ENCODE measurements around the gene RGL2. TPM values are rescaled to one million over a fixed set of nuclear protein-coding genes. Genes with fewer than 3 reads are reported as not detected.
A peak's percentile ranks its signal among the peaks of the same experiment; 100 is the strongest.

Gene RGL2
- total and polyA plus RNA-seq, 2 of the 13 experiments (the other 11 are each of a cell fraction or from before 2014, with no cell fraction given) = 22.9 to 47.4 TPM

GRCh38 chr6:33248643-33248931 lies 50.2 kb downstream of the RGL2 start (continued):
- TF ChIP-seq HDAC1 (CRISPR knock-in tag; IDR thresholded peaks at IDR 0.05) (peak; percentile 65; the same call in 1 of the 2 replicates), ZSCAN22 (CRISPR knock-in tag; IDR thresholded peaks at IDR 0.05) (peak; percentile 14; the same call in 1 of the 2 replicates), SOX6 (IDR thresholded peaks at IDR 0.05) (no peak), SOX6 (CRISPR knock-in tag; IDR thresholded peaks at IDR 0.05) (no peak), HMGA1 (CRISPR knock-in tag; conservative IDR thresholded peaks at IDR 0.05) (no peak), NPAS2 (CRISPR knock-in tag; IDR thresholded peaks at IDR 0.05; ENCODE audit: borderline replicate concordance) (no peak), JDP2 (CRISPR knock-in tag; IDR thresholded peaks at IDR 0.05; ENCODE audit: borderline replicate concordance) (no peak), ATF7 (IDR thresholded peaks at IDR 0.05) (no peak), ATF7 (CRISPR knock-in tag; IDR thresholded peaks at IDR 0.05) (no peak), HOXA5 (CRISPR knock-in tag; IDR thresholded peaks at IDR 0.05) (0 out of 2 replicates have a peak, but pooled peaks have one; percentile 16), THAP11 (CRISPR knock-in tag; IDR thresholded peaks at IDR 0.05) (no peak), ZNF101 (CRISPR knock-in tag; IDR thresholded peaks at IDR 0.05; ENCODE audit: borderline replicate concordance, low read depth) (0 out of 2 replicates have a peak, but pooled peaks have one; percentile 37), ZNF558 (CRISPR knock-in tag; IDR thresholded peaks at IDR 0.05; ENCODE audit: borderline replicate concordance) (no peak), KDM5A (IDR thresholded peaks at IDR 0.05; ENCODE audit: borderline replicate concordance, low read length) (no peak), SMAD1 (CRISPR knock-in tag; IDR thresholded peaks at IDR 0.05; ENCODE audit: borderline replicate concordance, low read depth) (no peak), HIVEP1 (CRISPR knock-in tag; IDR thresholded peaks at IDR 0.05) (no peak), RFX1 (IDR thresholded peaks at IDR 0.05) (no peak), LRRFIP1 (CRISPR knock-in tag; conservative IDR thresholded peaks at IDR 0.05) (no peak), SATB2 (CRISPR knock-in tag; IDR thresholded peaks at IDR 0.05) (no peak), ZC3H4 (CRISPR knock-in tag; IDR thresholded peaks at IDR 0.05; ENCODE audit: borderline replicate concordance) (peak; percentile 54; the same call in 1 of the 2 replicates), KAT2B (IDR thresholded peaks at IDR 0.05; ENCODE audit: borderline replicate concordance, low read depth, low read length) (no peak), DZIP1 (CRISPR knock-in tag; IDR thresholded peaks at IDR 0.05) (no peak; the same call in 1 of the 2 replicates), SALL1 (CRISPR knock-in tag; IDR thresholded peaks at IDR 0.05) (no peak), BRD4 (CRISPR knock-in tag; IDR thresholded peaks at IDR 0.05) (0 out of 2 replicates have a peak, but pooled peaks have one; percentile 51), PRMT3 (CRISPR knock-in tag; IDR thresholded peaks at IDR 0.05; ENCODE audit: borderline replicate concordance, low read depth) (no peak), ZNF724P (CRISPR knock-in tag; IDR thresholded peaks at IDR 0.05; ENCODE audit: borderline replicate concordance) (no peak), ZNF614 (CRISPR knock-in tag; IDR thresholded peaks at IDR 0.05; ENCODE audit: borderline replicate concordance) (peak; percentile 12; the same call in 1 of the 2 replicates)
- TF ChIP-seq, protein P1, sequence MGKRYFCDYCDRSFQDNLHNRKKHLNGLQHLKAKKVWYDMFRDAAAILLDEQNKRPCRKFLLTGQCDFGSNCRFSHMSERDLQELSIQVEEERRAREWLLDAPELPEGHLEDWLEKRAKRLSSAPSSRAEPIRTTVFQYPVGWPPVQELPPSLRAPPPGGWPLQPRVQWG (CRISPR knock-in tag; IDR thresholded peaks at IDR 0.05; ENCODE audit: borderline replicate concordance, low read depth) = no peak

Data from HepG2 (cell line).